Right kidney (tissue), 1 donor: ENCODE results near the gene CCDC85C.

Experiments
- DNase-seq: peaks from one replicate; pipeline ENCODE4 v3.0.0-alpha.2; 2016

The CCDC85C gene

GRCh38 chr14:99509871-99510555 is 94.0 kb downstream of the CCDC85C start:
- DNase-seq: no peak

GRCh38 chr14:99508896-99509629 is 94.9 kb downstream of the CCDC85C start:
- no peak for DNase-seq

GRCh38 chr14:99507860-99508640 is 96.0 kb downstream of the CCDC85C start:
- DNase-seq: no peak

GRCh38 chr14:99506276-99506675 is 97.7 kb downstream of the CCDC85C start:
- no peak for DNase-seq

- no peak for DNase-seq
Measured at GRCh38 chr14:99505089-99505488, 98.9 kb downstream of the CCDC85C start.

- no peak for DNase-seq
Measured at GRCh38 chr14:99503848-99504453, 100.1 kb downstream of the CCDC85C start.

GRCh38 chr14:99502989-99503421 is 101.0 kb downstream of the CCDC85C start:
- no peak for DNase-seq

- no peak for DNase-seq
Measured at GRCh38 chr14:99497894-99498293, 106.1 kb downstream of the CCDC85C start.

- DNase-seq: no peak
Measured at GRCh38 chr14:99497341-99497740, 106.7 kb downstream of the CCDC85C start.

- no peak for DNase-seq
Measured at GRCh38 chr14:99484106-99484505, 119.9 kb downstream of the CCDC85C start.

- DNase-seq: no peak
Measured at GRCh38 chr14:99481745-99482099, 122.3 kb downstream of the CCDC85C start.

- DNase-seq: peak; percentile 95
Measured at GRCh38 chr14:99480917-99481744, 122.9 kb downstream of the CCDC85C start, which contains the start of gene CCNK. TSS of gene CCNK (plus strand) at chr14:99481409. CDS start at chr14:99492678, 11,269 bp downstream.

- peak; percentile 78 for DNase-seq
Measured at GRCh38 chr14:99479906-99480869, 123.8 kb downstream of the CCDC85C start, which contains the start of gene SETD3. TSS of gene SETD3 (minus strand) at chr14:99480859. CDS start at chr14:99465805, 15,054 bp downstream.

GRCh38 chr14:99479160-99479905 is 124.7 kb downstream of the CCDC85C start:
- no peak for DNase-seq

- no peak for DNase-seq
Measured at GRCh38 chr14:99478128-99478527, 125.9 kb downstream of the CCDC85C start.

GRCh38 chr14:99476864-99477263 is 127.1 kb downstream of the CCDC85C start:
- DNase-seq: no peak

GRCh38 chr14:99475660-99476059 is 128.3 kb downstream of the CCDC85C start:
- DNase-seq: no peak

GRCh38 chr14:99475179-99475578 is 128.8 kb downstream of the CCDC85C start:
- no peak for DNase-seq

GRCh38 chr14:99473458-99473857 is 130.5 kb downstream of the CCDC85C start:
- DNase-seq: no peak

- DNase-seq: no peak
Measured at GRCh38 chr14:99472937-99473336, 131.1 kb downstream of the CCDC85C start.
